GM20431 (cell line): Measurements from ENCODE around the gene ELANE.
"Not testable (repeated sequence)": the region's sequence is repeated elsewhere in the genome, so short reads cannot be mapped to it uniquely, and the experiment has no call there.

ENCODE experiments used
- in situ Hi-C: fragments of 300-500 bp; cut with MseI, MboI; formaldehyde crosslinking; loops from one replicate; pipeline ENCODE4 v1.15.0; 2020; ENCODE audit warnings: low sequenced_read_pairs; ENCODE audit not compliant: unreplicated experiment

Gene ELANE

GRCh38 chr19:813219-814151 lies 38.6 kb upstream of the ELANE start:
- in situ Hi-C loops, result no loop called here

DNA sequence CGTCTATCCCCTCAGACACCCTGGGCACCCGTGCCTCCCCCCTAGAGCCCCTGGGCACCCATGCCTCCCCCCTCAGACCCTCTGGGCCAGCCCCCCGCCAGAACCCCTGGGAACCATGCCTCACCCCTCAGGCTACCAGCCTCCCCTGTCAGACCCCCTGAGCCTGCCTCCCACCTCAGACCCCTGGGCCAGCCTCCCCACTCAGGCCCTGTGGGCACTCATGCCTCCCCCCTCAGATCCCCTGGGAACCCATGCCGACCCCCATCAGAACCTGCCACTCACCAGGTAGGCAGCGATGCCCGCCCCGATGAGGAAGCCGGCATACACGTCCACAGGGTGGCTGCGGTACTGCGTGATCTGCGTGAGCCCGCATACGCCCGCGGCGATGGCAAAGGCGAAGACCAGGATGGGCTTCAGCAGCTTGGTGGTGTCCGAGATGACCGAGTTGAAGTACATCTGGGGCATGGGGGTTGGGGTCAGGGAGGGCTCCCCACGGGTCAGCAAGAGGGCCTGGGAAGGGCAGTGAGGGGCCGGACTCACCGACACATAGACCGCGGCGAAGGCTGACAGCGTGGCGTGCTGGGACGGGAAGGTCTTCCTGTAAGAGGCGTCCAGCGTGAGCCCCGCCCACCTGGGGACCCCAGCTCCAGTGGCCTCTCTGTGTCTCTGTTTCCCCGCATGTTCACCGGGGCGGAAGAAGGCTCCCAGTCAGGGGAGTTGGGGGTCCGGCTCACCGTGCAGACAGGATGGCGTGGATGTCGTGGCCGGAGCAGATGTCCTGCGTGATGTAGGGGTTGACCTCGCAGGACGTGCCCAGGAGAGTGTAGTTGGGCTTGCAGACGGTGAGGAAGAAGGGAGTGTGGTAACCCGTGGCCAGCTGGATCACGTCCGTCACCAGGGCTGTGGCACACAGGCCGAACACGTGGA lies 37.7 kb upstream of the ELANE start:
- in situ Hi-C loops, result no loop called here

DNA sequence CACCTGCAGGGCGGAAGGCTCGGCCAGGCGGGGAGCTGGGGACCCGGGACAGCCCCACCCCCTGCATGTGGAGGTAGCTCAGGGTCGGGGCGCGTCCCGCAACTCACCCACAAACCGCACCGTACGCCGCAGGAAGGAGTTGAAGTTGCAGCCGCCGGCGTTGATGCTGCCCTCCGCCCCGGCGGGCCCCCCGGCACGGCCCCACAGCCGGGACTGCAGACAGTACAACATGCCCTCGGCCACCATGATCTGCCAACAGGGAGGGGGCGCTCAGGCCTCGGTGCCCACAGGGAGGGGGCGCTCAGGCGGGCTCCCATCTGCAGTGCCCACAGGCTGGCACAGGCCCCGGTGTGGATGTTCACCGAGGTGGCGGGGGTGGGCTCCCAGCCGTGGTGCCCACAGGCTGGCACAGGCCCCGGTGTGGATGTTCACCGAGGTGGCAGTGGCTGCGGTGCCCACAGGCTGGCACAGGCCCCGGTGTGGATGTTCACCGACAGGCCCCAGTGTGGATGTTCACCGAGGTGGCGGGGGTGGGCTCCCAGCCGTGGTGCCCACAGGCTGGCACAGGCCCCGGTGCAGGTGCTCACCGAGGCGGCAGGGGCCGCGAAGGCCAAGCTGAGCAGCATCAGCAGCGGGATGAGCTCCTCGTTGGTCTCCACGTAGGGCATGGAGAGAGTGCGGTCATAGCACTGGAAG lies 36.9 kb upstream of the ELANE start:
- in situ Hi-C loops, result no loop called here

GRCh38 chr19:815775-816499 lies 36.2 kb upstream of the ELANE start:
- in situ Hi-C loops, result no loop called here

DNA sequence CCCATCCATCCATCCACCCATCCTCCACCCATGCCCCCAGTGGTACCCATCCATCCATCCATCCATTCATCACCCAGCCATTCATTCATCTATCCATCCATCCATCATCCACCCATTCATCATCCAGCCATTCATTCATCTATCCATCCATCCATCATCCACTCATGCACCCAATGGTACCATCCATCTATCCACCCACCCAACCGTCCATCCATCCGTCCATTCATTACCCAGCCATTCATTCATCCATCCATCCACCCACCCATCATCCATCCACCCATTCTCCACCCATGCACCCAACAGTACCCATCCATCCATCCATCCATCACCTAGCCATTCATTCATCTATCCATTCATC lies 35.6 kb upstream of the ELANE start:
- in situ Hi-C loops, result no loop called here

DNA sequence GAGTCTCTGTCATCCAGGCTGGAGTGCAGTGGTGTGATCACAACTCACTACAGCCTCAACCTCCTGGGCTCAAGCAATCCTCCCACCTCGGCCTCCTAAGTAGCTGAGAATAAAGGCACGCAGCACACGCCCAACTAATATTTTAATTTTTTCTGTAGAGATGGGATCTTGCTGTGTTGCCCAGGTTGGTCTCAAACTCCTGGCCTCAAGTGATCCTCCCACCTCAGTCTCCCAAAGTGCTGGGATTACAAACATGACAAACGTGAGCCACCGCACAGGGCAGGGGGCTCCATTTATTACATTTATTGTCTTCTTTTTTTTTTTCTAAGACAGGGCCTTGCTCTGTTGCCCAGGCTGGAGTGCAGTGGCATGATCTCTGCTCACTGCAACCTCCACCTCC lies 31.9 kb upstream of the ELANE start:
- in situ Hi-C loops, result not testable (repeated sequence)

DNA sequence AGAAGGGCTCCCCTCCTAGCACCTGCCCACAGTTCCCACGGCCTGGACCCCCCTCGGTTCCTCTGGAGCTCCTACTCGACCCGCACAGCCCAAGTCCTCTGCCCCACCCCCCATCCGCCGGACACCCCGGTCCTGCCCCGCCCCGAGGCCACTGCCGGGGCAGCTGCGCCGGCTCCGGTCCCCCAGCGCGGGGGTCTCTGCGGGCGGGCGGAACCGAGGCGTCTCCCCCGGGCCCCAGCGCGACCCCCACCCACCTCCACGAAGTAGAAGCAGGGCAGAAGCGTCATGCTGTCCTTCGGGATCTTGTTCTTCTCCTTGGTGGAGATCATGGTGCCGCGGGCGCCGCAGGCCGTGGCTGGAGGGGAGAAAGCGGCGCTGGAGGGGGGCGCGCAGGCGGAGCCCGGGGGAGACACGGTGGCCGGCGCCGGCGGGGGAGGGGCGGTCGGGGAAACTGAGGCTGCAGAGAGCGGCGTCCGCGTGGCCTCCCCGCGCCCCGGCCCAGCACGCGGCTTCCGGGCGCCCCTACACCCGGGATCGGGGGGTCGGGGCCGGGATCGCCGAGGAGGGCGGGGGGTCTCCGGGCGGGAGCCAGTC lies 30.8 kb upstream of the ELANE start:
- in situ Hi-C loops, result no loop called here

GRCh38 chr19:821825-822503 lies 30.1 kb upstream of the ELANE start, which contains the start of gene PLPPR3:
TSS of gene PLPPR3 (minus strand) at chr19:821955. CDS start at chr19:821559, 396 bp downstream.
- in situ Hi-C loops, result no loop called here

- in situ Hi-C loops, result no loop called here
Observed at GRCh38 chr19:823565-824121, 28.5 kb upstream of the ELANE start.

DNA sequence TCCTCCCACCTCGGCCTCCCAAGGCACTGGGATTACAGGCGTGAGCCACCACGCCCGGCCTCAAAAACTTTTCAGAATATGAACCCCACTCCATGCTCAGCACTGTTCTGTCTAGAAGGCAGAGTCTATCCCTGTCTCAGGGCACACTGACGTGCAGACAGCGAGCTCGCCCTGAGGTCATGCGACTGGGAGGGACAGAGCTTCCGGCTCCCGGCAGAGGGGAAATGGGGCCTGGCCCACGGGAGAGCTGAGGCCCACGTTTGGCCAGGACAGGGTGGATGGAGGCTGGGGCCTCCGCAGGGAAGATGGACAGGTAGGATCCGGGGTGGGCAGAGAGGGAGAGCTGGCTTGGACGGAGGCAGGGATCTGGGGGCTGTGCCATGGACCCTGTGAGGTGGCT lies 27.2 kb upstream of the ELANE start:
- in situ Hi-C loops, result no loop called here

- in situ Hi-C loops, result no loop called here
Observed at GRCh38 chr19:825897-826644, 26.0 kb upstream of the ELANE start.

GRCh38 chr19:827314-827709 lies 24.8 kb upstream of the ELANE start:
- in situ Hi-C loops, result no loop called here

DNA sequence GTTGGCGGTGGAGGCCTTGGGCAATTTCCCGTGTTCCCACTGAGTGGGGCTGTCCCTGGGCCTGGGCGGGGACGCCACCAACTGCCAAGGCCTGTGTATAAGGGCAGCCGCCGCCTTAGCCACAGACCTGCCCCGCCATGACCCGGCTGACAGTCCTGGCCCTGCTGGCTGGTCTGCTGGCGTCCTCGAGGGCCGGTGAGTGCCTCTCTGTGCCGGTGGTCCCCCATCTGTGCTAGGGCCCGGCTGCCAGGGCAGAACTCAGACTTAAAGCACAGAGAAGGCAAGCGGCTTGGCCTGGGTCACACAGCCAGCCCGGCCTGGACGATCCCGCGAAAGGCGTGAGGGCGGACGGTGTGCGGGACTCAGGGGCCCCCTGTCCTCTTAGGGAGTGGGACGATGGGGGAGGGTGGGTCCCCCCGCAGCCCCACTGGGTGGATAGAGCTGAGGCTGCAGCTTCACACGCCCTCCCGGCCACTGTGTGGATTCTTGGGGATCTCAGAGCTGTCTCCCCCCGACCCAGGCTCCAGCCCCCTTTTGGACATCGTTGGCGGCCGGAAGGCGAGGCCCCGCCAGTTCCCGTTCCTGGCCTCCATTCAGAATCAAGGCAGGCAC lies 24.3 kb upstream of the ELANE start, which contains the start of gene AZU1:
Gene AZU1, plus strand, starts transcription at position 128 of the 612 bp plus-strand sequence. Its CDS starts 10 bp downstream, at position 138.
- in situ Hi-C loops, result no loop called here

GRCh38 chr19:829129-829758 lies 22.9 kb upstream of the ELANE start:
- in situ Hi-C loops, result no loop called here

DNA sequence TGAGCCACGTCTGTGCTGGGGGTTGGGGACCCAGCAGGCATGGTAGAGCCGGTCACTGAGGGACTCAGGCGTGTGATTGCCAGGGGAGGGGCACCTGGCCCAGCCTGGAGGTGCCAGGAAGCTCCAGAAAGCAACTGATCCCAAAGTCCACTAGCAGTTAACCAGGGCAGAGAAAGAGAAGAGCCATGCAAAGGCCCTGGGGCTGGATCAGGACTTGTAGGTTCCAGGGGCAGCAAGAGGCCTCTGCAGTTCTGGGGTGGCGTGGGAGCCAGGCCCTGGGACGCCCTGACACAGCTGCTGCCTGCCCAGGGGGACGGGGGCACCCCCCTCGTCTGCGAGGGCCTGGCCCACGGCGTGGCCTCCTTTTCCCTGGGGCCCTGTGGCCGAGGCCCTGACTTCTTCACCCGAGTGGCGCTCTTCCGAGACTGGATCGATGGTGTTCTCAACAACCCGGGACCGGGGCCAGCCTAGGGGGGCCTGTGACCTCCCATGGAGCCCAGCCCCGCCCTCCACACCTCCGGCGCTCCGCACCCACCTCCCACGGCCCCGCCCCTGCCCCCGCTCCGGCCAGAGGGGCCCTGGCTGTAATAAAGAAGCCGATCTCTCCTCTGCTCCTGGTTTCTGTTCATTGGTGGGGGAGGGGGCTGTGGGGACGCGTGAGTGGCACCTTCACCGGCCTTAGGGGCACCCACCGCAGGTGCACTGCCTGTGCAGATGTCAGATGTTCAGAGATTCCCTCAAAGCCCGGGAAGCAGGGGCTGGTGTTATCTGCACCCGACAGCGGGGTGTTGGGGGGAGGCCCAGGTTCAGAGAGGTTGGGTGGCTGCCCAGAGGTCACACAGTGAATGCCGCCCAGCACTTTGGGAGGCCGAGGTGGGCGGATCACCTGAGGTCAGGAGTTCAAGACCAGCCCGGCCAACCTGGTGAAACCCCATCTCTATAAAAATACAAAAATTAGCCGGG lies 20.4 kb upstream of the ELANE start:
- in situ Hi-C loops, result no loop called here

- in situ Hi-C loops, result no loop called here
Observed at GRCh38 chr19:834216-834615, 17.9 kb upstream of the ELANE start.
